ENCODE data around the gene C1orf159. TPM values are rescaled to one million over a fixed set of nuclear protein-coding genes. Genes with fewer than 3 reads are reported as not detected.
A peak's percentile ranks its signal among the peaks of the same experiment; 100 is the strongest.

The C1orf159 gene
- total and polyA plus RNA-seq, 2 of the 8 experiments (the other 6 are each of a cell fraction or from before 2014, with no cell fraction given) = 10.0 to 10.9 TPM

DNA sequence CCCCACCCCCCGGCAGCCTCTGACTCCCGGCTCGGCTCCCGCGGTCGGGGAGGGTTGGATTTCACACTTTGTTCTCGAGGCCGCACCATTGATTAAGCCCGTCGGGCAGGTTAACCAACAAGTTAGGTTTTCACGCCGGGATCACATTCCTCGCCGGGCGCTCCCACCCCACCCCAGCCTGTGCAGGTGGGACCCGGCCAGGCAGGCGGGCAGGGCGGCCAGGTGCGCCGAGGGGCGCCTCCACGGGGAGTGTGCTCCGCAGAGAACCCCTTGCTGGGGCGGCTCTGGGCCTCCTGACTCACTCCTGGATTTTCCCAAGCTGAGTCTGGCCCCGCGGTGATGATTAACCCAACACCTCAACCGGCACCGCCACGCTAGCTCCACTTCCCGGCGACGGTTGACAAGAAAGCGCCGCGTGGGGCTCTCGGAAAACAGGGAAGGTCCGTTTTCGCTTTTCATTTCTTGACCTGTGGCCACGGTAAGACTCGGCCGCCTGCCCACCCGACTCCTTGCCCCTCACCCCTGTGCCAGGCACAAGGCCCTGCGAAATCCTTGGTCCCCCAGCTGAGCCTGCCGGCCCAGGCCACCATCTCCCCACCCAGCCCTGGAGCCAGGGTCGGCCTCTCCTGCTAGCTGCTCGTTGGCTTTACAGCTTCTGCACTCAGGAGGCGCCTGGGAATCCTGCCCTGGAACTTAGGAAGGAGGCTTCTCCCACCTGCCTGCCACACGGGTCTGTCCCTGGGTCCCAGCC is 49.0 kb upstream of the C1orf159 start (continued):
- TF ChIP-seq ASH2L (IDR thresholded peaks at IDR 0.05; ENCODE audit: low read length) (peak; percentile 65), GABPA (IDR thresholded peaks at IDR 0.05; ENCODE audit: borderline replicate concordance, insufficient read depth, low read length) (peak; percentile 18), ZNF274 (IDR thresholded peaks at IDR 0.05; ENCODE audit: borderline replicate concordance, extremely low read depth, low read length) (no peak)
- TF ChIP-seq, protein P1, sequence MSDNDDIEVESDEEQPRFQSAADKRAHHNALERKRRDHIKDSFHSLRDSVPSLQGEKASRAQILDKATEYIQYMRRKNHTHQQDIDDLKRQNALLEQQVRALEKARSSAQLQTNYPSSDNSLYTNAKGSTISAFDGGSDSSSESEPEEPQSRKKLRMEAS (IDR thresholded peaks at IDR 0.05) = peak; percentile 79
- TF ChIP-seq, protein P2, sequence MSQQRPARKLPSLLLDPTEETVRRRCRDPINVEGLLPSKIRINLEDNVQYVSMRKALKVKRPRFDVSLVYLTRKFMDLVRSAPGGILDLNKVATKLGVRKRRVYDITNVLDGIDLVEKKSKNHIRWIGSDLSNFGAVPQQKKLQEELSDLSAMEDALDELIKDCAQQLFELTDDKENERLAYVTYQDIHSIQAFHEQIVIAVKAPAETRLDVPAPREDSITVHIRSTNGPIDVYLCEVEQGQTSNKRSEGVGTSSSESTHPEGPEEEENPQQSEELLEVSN (IDR thresholded peaks at IDR 0.05) = peak; percentile 84

All from H1 (cell line).